ENCODE results near the gene KBTBD7.

The KBTBD7 gene

DNA sequence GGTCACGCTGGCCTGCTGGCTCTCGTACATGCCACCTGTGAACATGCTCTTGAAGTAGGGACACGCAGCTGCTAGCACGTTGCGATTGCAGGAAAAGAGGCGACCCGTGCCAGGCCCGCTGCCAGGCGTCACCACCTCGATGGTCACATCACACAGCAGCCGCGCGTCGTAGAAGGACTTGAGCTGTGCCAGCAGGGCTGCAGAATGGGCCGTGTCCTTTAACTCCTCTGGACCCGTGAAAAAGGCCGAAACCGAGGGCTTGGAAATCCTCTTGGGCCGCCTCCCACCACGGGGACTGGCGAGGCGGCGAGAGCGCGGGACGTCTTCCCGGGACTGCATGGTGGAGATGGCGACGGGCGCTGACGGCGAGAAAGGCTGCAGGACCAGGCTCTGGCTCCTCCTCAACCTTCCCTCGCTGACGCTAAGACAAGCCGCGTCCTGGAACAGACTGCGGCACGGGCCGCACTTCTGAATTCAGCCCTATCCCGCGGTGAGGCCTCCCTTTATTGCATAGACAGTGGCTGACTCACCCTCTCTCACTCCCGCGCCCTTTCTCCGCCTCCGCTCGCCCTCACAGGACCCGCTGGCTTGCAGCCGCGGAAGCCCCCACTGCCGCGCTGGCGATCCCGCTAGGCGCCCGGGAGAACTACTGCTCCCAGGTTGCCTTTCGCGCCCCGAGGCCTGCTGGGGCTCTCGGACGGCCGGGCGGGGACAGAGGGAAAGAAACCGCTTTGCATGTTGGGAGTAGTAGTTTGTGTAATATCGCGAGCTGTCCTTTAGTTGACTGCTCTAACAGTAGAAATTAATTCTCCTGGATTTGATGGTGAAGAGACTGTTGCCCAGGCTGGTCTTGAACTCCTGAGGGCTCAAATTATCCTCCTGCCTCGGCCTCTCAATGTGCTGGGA lies at the start of gene KBTBD7:
TSS of gene KBTBD7 (minus strand) at position 651 of the 906 bp plus-strand sequence. CDS start at position 339, 312 bp downstream.
- DNase-seq: peak; percentile 93 to 94
- TF ChIP-seq POLR2A (IDR thresholded peaks at IDR 0.05; ENCODE audit: low read length): peak; percentile 73
- no peak for TF ChIP-seq GATA1 (IDR thresholded peaks at IDR 0.05; ENCODE audit: low read depth, low read length)

- TF ChIP-seq POLR2A (IDR thresholded peaks at IDR 0.05; ENCODE audit: low read length) (no peak), GATA1 (IDR thresholded peaks at IDR 0.05; ENCODE audit: low read depth, low read length) (no peak)
- DNase-seq: no peak
Measured at GRCh38 chr13:41241626-41242025, 47.3 kb upstream of the KBTBD7 start.

DNA sequence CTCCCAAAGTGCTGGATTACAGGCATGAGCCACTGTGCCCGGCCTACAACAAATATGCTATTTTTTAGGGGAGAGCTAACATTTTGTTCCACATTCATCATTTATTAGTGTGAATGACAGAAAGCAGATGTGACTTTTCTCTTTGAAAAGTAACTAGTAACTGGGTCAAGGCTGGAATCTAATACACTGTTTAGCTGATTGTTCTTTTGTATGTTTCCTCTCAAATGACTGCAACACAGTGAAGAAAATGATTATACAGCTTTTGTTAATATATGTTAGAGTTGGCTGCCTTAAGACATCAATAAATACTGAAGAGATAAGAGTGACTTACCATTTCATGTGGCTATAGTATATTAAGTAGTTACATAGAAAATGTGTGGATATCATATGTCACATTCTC lies 42.0 kb upstream of the KBTBD7 start:
- TF ChIP-seq GATA1 (IDR thresholded peaks at IDR 0.05; ENCODE audit: low read depth, low read length) (no peak), POLR2A (IDR thresholded peaks at IDR 0.05; ENCODE audit: low read length) (no peak)
- DNase-seq: no peak

DNA sequence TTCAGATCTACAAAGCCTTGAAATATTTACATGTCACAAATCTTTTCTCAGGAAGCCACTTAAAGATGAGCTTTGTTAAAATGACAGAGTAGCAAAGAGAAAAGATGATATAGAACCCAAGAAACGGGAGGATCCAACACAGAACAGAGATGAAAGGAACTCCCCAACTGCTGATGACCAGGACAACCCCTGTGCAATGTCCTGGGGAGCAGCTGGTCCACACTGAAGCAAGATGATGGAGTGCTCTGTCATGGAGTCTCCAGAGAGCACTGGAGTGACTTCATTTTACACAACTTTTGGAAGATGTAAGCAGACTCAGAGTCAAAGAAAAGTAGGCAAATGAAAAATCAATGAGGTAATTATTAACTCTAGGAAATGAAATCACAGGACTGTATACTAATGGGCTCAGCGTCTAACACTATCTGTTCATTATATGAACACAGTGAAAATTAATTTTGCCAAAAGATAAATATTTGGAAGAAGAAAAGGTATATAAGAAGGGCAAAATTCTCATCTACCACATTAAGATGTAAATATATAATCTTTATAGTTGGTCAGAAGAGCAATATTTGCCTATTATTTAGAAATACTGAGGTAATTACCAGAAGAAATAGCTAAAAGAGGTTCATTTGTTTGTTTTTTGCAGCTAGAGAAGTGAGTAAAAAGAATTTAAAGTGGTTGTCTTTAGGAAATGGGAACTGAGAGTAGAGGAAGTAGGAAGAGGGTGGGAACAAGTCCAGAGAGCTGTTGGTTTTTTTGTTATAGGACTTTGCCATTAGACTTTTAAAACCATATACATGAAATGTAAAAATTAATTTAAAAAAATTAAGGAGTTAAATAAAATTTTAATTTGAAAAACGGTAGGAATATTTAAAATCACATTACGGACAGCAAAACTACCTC lies 38.5 kb upstream of the KBTBD7 start:
- no peak for DNase-seq
- TF ChIP-seq POLR2A (IDR thresholded peaks at IDR 0.05; ENCODE audit: low read length) (no peak), GATA1 (IDR thresholded peaks at IDR 0.05; ENCODE audit: low read depth, low read length) (no peak)

- TF ChIP-seq GATA1 (IDR thresholded peaks at IDR 0.05; ENCODE audit: low read depth, low read length) (no peak), POLR2A (IDR thresholded peaks at IDR 0.05; ENCODE audit: low read length) (no peak)
Measured at GRCh38 chr13:41231786-41232185, 37.4 kb upstream of the KBTBD7 start.

GRCh38 chr13:41231025-41231677 lies 36.8 kb upstream of the KBTBD7 start:
- TF ChIP-seq GATA1 (IDR thresholded peaks at IDR 0.05; ENCODE audit: low read depth, low read length): no peak
- TF ChIP-seq POLR2A (IDR thresholded peaks at IDR 0.05; ENCODE audit: low read length): no peak
- DNase-seq: no peak

More at GRCh38 chr13:41231786-41232185, 37.4 kb upstream of the KBTBD7 start:
- peak in 1 of 2 experiments; percentile 8 for DNase-seq

DNA sequence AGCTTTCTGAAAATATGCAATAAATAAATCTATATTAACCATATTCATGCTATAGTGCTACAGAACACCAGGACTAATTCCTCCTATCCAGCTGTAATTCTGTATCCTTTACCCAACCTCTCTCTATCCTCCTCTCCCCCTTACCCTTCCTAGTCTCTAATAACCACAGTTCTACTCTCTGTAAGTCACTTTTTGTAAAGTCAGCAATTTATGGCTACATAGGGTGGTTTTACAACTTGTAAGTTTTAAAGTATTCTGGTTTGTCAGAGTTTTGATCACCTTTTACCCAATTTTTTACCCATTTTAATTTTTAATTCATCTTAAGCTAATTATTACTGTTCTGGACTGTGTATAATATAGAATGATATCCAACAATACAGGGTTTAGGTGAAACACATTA lies 35.0 kb upstream of the KBTBD7 start:
- no peak for TF ChIP-seq POLR2A (IDR thresholded peaks at IDR 0.05; ENCODE audit: low read length)
- TF ChIP-seq GATA1 (IDR thresholded peaks at IDR 0.05; ENCODE audit: low read depth, low read length): no peak
- no peak for DNase-seq

- no peak for DNase-seq
Measured at GRCh38 chr13:41224113-41225110, 30.0 kb upstream of the KBTBD7 start.

GRCh38 chr13:41222259-41222852 lies 28.0 kb upstream of the KBTBD7 start:
- peak; percentile 68 to 82 for DNase-seq
- TF ChIP-seq POLR2A (IDR thresholded peaks at IDR 0.05; ENCODE audit: low read length) (no peak), GATA1 (IDR thresholded peaks at IDR 0.05; ENCODE audit: low read depth, low read length) (no peak)

More at GRCh38 chr13:41224113-41225110, 30.0 kb upstream of the KBTBD7 start:
- TF ChIP-seq GATA1 (IDR thresholded peaks at IDR 0.05; ENCODE audit: low read depth, low read length): no peak
- no peak for TF ChIP-seq POLR2A (IDR thresholded peaks at IDR 0.05; ENCODE audit: low read length)

GRCh38 chr13:41220401-41220800 lies 26.0 kb upstream of the KBTBD7 start:
- no peak for DNase-seq

DNA sequence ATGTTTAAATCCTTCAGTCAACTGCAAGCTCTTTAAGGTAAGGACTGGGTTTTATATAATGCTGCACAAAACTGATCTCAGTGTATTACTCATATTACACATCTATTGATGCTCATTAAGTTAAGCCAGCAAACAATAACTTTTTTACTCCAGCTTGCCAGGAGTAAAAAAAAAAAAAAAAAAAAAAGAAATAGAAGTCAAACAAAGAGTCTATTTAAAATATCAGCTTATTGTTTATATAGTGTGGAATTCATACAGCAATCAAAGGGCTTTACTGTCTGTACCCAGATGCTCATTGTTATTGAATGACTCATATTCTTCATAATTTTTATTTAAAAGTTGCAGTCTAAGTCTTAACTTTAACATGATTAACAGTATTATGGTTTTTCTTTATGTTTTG lies 21.8 kb upstream of the KBTBD7 start:
- no peak for DNase-seq
- TF ChIP-seq GATA1 (IDR thresholded peaks at IDR 0.05; ENCODE audit: low read depth, low read length) (no peak), POLR2A (IDR thresholded peaks at IDR 0.05; ENCODE audit: low read length) (no peak)

More at GRCh38 chr13:41220401-41220800, 26.0 kb upstream of the KBTBD7 start:
- TF ChIP-seq GATA1 (IDR thresholded peaks at IDR 0.05; ENCODE audit: low read depth, low read length) (no peak), POLR2A (IDR thresholded peaks at IDR 0.05; ENCODE audit: low read length) (no peak)

GRCh38 chr13:41213919-41214318 lies 19.6 kb upstream of the KBTBD7 start:
- no peak for DNase-seq
- TF ChIP-seq POLR2A (IDR thresholded peaks at IDR 0.05; ENCODE audit: low read length): no peak
- no peak for TF ChIP-seq GATA1 (IDR thresholded peaks at IDR 0.05; ENCODE audit: low read depth, low read length)

Measured in erythroblast (primary cell).